Sigmoid colon (tissue), 4 donors: ENCODE data around the gene NDUFS6.

Experiments
- POLR2A ChIP-seq, 2 donors: fragments of 450-650 bp; IDR thresholded peaks; one replicate each; pipeline ENCODE4 v1.6.1; 2016; ENCODE audit warnings: antibody characterized with exemption in 2 of 2, mild to moderate bottlenecking in 2 of 2, moderate library complexity in 2 of 2
- POLR2AphosphoS5 ChIP-seq, 4 donors: sonication (generic); formaldehyde crosslinking; IDR thresholded peaks; one replicate each; pipeline ENCODE4 v1.6.1; 2017; ENCODE audit warnings: antibody characterized with exemption in 4 of 4
- TF ChIP-seq, protein P1 (sequence below), 4 experiments: fragments of 450-650 bp in 3 of 4; fragments of 200-600 bp in 1 of 4; IDR thresholded peaks; one replicate each; pipeline ENCODE4 v1.5.1; 2016 to 2019; ENCODE audit warnings: antibody characterized with exemption in 4 of 4, mild to moderate bottlenecking in 3 of 4, moderate library complexity in 2 of 4

DNA sequence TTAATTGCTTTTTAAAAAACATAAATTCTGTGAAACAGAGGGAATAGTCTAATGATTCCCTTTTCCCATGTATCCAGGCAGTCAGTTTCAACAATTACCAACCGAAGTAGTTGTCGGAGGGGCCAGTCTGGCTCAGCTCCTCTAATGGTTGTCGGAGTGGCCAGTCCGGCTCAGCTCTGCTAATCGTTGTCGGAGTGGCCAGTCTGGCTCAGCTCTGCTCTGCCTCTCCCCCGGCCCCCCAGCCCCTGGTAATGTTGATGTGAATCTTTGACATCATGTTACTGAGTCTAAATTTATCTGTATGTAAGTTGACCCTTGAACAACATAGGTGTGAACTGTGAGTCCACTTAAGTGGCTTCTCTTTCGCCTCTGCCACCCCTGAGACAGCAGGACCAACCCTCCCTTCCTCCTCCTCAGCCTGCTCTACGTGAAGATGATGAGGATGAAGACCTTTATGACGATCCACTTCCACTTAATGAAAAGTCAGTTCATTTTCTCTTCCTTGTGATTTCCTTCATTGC lies 9.4 kb downstream of the NDUFS6 start:
- TF ChIP-seq, protein P1, sequence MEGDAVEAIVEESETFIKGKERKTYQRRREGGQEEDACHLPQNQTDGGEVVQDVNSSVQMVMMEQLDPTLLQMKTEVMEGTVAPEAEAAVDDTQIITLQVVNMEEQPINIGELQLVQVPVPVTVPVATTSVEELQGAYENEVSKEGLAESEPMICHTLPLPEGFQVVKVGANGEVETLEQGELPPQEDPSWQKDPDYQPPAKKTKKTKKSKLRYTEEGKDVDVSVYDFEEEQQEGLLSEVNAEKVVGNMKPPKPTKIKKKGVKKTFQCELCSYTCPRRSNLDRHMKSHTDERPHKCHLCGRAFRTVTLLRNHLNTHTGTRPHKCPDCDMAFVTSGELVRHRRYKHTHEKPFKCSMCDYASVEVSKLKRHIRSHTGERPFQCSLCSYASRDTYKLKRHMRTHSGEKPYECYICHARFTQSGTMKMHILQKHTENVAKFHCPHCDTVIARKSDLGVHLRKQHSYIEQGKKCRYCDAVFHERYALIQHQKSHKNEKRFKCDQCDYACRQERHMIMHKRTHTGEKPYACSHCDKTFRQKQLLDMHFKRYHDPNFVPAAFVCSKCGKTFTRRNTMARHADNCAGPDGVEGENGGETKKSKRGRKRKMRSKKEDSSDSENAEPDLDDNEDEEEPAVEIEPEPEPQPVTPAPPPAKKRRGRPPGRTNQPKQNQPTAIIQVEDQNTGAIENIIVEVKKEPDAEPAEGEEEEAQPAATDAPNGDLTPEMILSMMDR (IDR thresholded peaks at IDR 0.05), result no peak
- TF ChIP-seq POLR2A (IDR thresholded peaks at IDR 0.05) (no peak), POLR2AphosphoS5 (IDR thresholded peaks at IDR 0.05) (no peak)
